Body of pancreas (tissue), 4 donors: ENCODE measurements around the gene ERI3.

Experiments used
- CTCF ChIP-seq, 7 experiments: fragments of 450-650 bp in 4 of 7; fragments of 200-600 bp in 3 of 7; sonication (generic) in 3 of 7; IDR thresholded peaks; one replicate each; pipeline ENCODE4 v1.5.1; 2016 to 2019; ENCODE audit warnings: antibody characterized with exemption in 7 of 7
- POLR2A ChIP-seq, 3 donors: fragments of 450-650 bp; IDR thresholded peaks; one replicate each; pipeline ENCODE4 v1.6.1; 2016; ENCODE audit warnings: antibody characterized with exemption in 3 of 3, mild to moderate bottlenecking in 2 of 3

- TF ChIP-seq CTCF (IDR thresholded peaks at IDR 0.05) = no peak
- no peak for TF ChIP-seq POLR2A (IDR thresholded peaks at IDR 0.05)
Observed at GRCh38 chr1:44375547-44375946, 20.5 kb upstream of the ERI3 start.
